CD4-positive, alpha-beta T cell (primary cell): ENCODE data around the gene DYNLT4. TPM values are rescaled to one million over a fixed set of nuclear protein-coding genes. Genes with fewer than 3 reads are reported as not detected.
"Not testable (repeated sequence)": the region's sequence is repeated elsewhere in the genome, so short reads cannot be mapped to it uniquely, and the experiment has no call there.

Experiments
- ATAC-seq: fragments of 200-7000 bp; cut with Tn5 transposase; one replicate; pipeline ENCODE4 v1.10.0; 2022; ENCODE audit warnings: mild to moderate bottlenecking; ENCODE audit not compliant: poor library complexity
- CTCF ChIA-PET: fragments of 350-600 bp; sonication (Branson Sonifier 250); formaldehyde crosslinking; loops from one replicate; lab custom pipeline; 2021; ENCODE audit warnings: antibody characterized with exemption, inconsistent platforms; lab: Charles Lee
- POLR2A ChIA-PET: fragments of 350-600 bp; sonication (Branson Sonifier 250); formaldehyde crosslinking; loops from one replicate; lab custom pipeline; 2021; ENCODE audit warnings: antibody characterized with exemption, inconsistent platforms; lab: Charles Lee
- DNase-seq, 14 experiments: peaks; one replicate each; pipeline ENCODE4 v3.0.0-alpha.2; 2013 to 2020; ENCODE audit warnings: mixed read lengths in 2 of 14
- H3K27ac ChIP-seq, 2 donors: one replicate each; pipeline versions ENCODE4 v1.5.1 to v1.7.0; 2013; ENCODE audit warnings: low read length in 2 of 2, low read depth in 1 of 2, mild to moderate bottlenecking in 1 of 2
- H3K27me3 ChIP-seq, 2 experiments: 1 replicate in 1 of 2; 2 replicates in 1 of 2; pipeline versions ENCODE4 v1.6.1 to v1.7.0; 2013; ENCODE audit warnings: low read length in 2 of 2, control low read depth in 1 of 2, mild to moderate bottlenecking in 1 of 2, moderate library complexity in 1 of 2; ENCODE audit not compliant: insufficient read depth in 2 of 2, control insufficient read depth in 1 of 2
- H3K36me3 ChIP-seq: one replicate; pipeline ENCODE4 v1.6.1; 2013; ENCODE audit warnings: low read length, control low read depth; ENCODE audit not compliant: insufficient read depth
- H3K4me1 ChIP-seq: one replicate; pipeline ENCODE4 v1.6.1; 2013; ENCODE audit warnings: low read length, control low read depth; ENCODE audit not compliant: insufficient read depth
- H3K4me3 ChIP-seq: one replicate; pipeline ENCODE4 v1.5.1; 2013; ENCODE audit warnings: mild to moderate bottlenecking, low read length, moderate library complexity
- H3K9me3 ChIP-seq, 2 experiments: 1 replicate in 1 of 2; 2 replicates in 1 of 2; pipeline versions ENCODE4 v1.6.1 to v1.7.0; 2013; ENCODE audit warnings: low read length in 2 of 2, mild to moderate bottlenecking in 2 of 2, control low read depth in 1 of 2, moderate library complexity in 1 of 2; ENCODE audit not compliant: control insufficient read depth in 1 of 2, insufficient read depth in 1 of 2
- H3K27ac Mint-ChIP-seq: one replicate; pipeline ENCODE4 v1.8.0; 2020; ENCODE audit warnings: mixed read lengths
- H3K27me3 Mint-ChIP-seq: one replicate; pipeline ENCODE4 v1.8.0; 2021; ENCODE audit warnings: mixed read lengths
- H3K36me3 Mint-ChIP-seq: one replicate; pipeline ENCODE4 v1.8.0; 2021; ENCODE audit warnings: low read depth, mixed read lengths
- H3K4me1 Mint-ChIP-seq: one replicate; pipeline ENCODE4 v1.8.0; 2021; ENCODE audit warnings: low read depth, mixed read lengths
- H3K4me3 Mint-ChIP-seq: one replicate; pipeline ENCODE4 v1.8.0; 2020; ENCODE audit warnings: mild to moderate bottlenecking, mixed read lengths
- H3K9me3 Mint-ChIP-seq: one replicate; pipeline ENCODE4 v1.8.0; 2020; ENCODE audit warnings: mixed read lengths
- intact Hi-C, 2 experiments: fragments of 100-400 bp; cut with DNase I in 1 of 2; cut with micrococcal nuclease in 1 of 2; formaldehyde crosslinking; loops; one replicate each; pipeline versions ENCODE4 v1.15.1 to v1.9.0; 2023 to 2025; cut with DNase I, micrococcal nuclease
- total RNA-seq, 174 experiments: library from RNA in 2 of 174; stranded (reverse) in 2 of 174; gene quantifications; one replicate each; pipeline ENCODE4 v1.2.3 and lab custom pipeline; 2021 to 2026
- TF ChIP-seq, protein P1 (sequence below): fragments of 200-600 bp; IDR thresholded peaks from one replicate; pipeline ENCODE4 v1.8.0; 2022; ENCODE audit warnings: antibody characterized with exemption, mild to moderate bottlenecking

Gene DYNLT4
- total RNA-seq, 2 experiments from 2014 or later = 1.8 to 2.1 TPM

GRCh38 chr1:44817307-44817706, 10.2 kb upstream of the DYNLT4 start:
- H3K4me1 Mint-ChIP-seq = peaks cover 56% of the 10 kb centered on the region
- DNase-seq = no peak
- peak overlapping the region; percentile 78 for H3K4me3 Mint-ChIP-seq
- Histone ChIP-seq H3K9me3 (no peaks in the 10 kb centered on the region), H3K27ac (no peak overlapping the region), H3K4me3 (no peak overlapping the region), H3K27me3 (no peaks in the 10 kb centered on the region), H3K4me1 (peaks cover 53% of the 10 kb centered on the region), H3K36me3 (no peaks in the 10 kb centered on the region)
- H3K36me3 Mint-ChIP-seq = peaks cover 5% of the 10 kb centered on the region
- no peaks in the 10 kb centered on the region for H3K27me3 Mint-ChIP-seq
- POLR2A ChIA-PET = interaction anchor here (1.0 to 12.2 kb wide), 5 partner anchors 13 to 194 kb away, joined by 3 to 599 read pairs (median 28); partner anchors contain the start of genes BTBD19, DYNLT4, HECTD3 and PLK3
- no peak for ATAC-seq
- H3K9me3 Mint-ChIP-seq = no peaks in the 10 kb centered on the region
- peak overlapping the region; percentile 100 for H3K27ac Mint-ChIP-seq
- intact Hi-C loops = no loop called here
- TF ChIP-seq, protein P1, sequence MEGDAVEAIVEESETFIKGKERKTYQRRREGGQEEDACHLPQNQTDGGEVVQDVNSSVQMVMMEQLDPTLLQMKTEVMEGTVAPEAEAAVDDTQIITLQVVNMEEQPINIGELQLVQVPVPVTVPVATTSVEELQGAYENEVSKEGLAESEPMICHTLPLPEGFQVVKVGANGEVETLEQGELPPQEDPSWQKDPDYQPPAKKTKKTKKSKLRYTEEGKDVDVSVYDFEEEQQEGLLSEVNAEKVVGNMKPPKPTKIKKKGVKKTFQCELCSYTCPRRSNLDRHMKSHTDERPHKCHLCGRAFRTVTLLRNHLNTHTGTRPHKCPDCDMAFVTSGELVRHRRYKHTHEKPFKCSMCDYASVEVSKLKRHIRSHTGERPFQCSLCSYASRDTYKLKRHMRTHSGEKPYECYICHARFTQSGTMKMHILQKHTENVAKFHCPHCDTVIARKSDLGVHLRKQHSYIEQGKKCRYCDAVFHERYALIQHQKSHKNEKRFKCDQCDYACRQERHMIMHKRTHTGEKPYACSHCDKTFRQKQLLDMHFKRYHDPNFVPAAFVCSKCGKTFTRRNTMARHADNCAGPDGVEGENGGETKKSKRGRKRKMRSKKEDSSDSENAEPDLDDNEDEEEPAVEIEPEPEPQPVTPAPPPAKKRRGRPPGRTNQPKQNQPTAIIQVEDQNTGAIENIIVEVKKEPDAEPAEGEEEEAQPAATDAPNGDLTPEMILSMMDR = no peak
- CTCF ChIA-PET = interaction anchor here (0.8 to 6.7 kb wide), 3 partner anchors 9 to 24 kb away, joined by 3 to 57 read pairs (median 49); partner anchors contain the start of genes BTBD19, DYNLT4 and PLK3

GRCh38 chr1:44815926-44816325, 8.8 kb upstream of the DYNLT4 start:
- H3K27me3 Mint-ChIP-seq, H3K27ac ChIP-seq, H3K4me3 ChIP-seq, H3K27me3 ChIP-seq, H3K9me3 ChIP-seq, ATAC-seq, H3K36me3 ChIP-seq, CTCF ChIA-PET, intact Hi-C loops, DNase-seq, H3K36me3 Mint-ChIP-seq, H3K9me3 Mint-ChIP-seq: not testable (repeated sequence)
- peak overlapping the region; percentile 81 for H3K4me3 Mint-ChIP-seq
- H3K27ac Mint-ChIP-seq = peak overlapping the region; percentile 99
- POLR2A ChIA-PET = interaction anchor here (1.0 to 8.7 kb wide), 2 partner anchors 8 to 15 kb away, joined by 3 to 425 read pairs; partner anchors contain the start of gene PLK3
- peaks cover 61% of the 10 kb centered on the region for H3K4me1 ChIP-seq
- peaks cover 64% of the 10 kb centered on the region for H3K4me1 Mint-ChIP-seq

- ATAC-seq = no peak
- intact Hi-C loops = no loop called here
- peak in 2 of 14 experiments; percentile 16 to 50 for DNase-seq
- peaks cover 68% of the 10 kb centered on the region for H3K4me1 ChIP-seq
- no peaks in the 10 kb centered on the region for H3K9me3 Mint-ChIP-seq
- H3K27ac Mint-ChIP-seq = peak overlapping the region; percentile 99
- POLR2A ChIA-PET = interaction anchor here (0.5 to 8.7 kb wide), 20 partner anchors 9 to 873 kb away, joined by 3 to 425 read pairs (median 4); partner anchors contain the start of genes BEST4, GPBP1L1, MUTYH and PLK3
- TF ChIP-seq, protein P1 = no peak
- no peaks in the 10 kb centered on the region for H3K9me3 ChIP-seq
- no peaks in the 10 kb centered on the region for H3K36me3 ChIP-seq
- peak overlapping the region; percentile 83 for H3K4me3 Mint-ChIP-seq
- no peaks in the 10 kb centered on the region for H3K27me3 ChIP-seq
- peaks cover 4% of the 10 kb centered on the region for H3K27me3 Mint-ChIP-seq
- peak overlapping the region; percentile 57 for H3K4me3 ChIP-seq
- peaks cover 18% of the 10 kb centered on the region for H3K36me3 Mint-ChIP-seq
- H3K4me1 Mint-ChIP-seq = peaks cover 70% of the 10 kb centered on the region
- H3K27ac ChIP-seq = peak overlapping the region; percentile 55 to 74
- CTCF ChIA-PET = interaction anchor here (1.0 to 1.8 kb wide), 2 partner anchors 13 to 82 kb away, joined by 3 to 9 read pairs; partner anchors contain the start of genes PLK3 and RNU5D-1
These were observed 5.8 kb upstream of the DYNLT4 start for GRCh38 chr1:44812822-44813543.
